K562 (cell line): ENCODE measurements around the gene PLEKHA5. TPM values are rescaled to one million over a fixed set of nuclear protein-coding genes. Genes with fewer than 3 reads are reported as not detected.

Experiments
- CBFA2T2 ChIP-seq: fragments of 450-650 bp; conservative IDR thresholded peaks from 2 replicates; pipeline ENCODE4 v1.6.1; 2017; ENCODE audit warnings: mild to moderate bottlenecking
- CTBP1 ChIP-seq: fragments of 450-650 bp; IDR thresholded peaks from 2 replicates; pipeline ENCODE4 v1.6.1; 2016; ENCODE audit warnings: borderline replicate concordance
- ETV1 ChIP-seq: fragments of 450-650 bp; conservative IDR thresholded peaks from 2 replicates; pipeline ENCODE4 v1.6.1; 2016; ENCODE audit warnings: missing genetic modification characterization, control low read depth, low read depth, missing compliant biosample characterization
- ETV6 ChIP-seq, 3 experiments: fragments of 150-350 bp in 1 of 3; sonication (generic) in 1 of 3; formaldehyde crosslinking in 1 of 3; IDR thresholded peaks; 2 replicates each; pipeline versions ENCODE4 v1.6.1 to v1.8.0; 2014 to 2022; ENCODE audit warnings: borderline replicate concordance in 2 of 3, low read depth in 2 of 3, antibody characterized with exemption in 1 of 3, low read length in 1 of 3, mild to moderate bottlenecking in 1 of 3, missing genetic modification reagents in 1 of 3
- HDAC1 ChIP-seq, 2 experiments: fragments of 450-650 bp; IDR thresholded peaks; 2 replicates each; pipeline ENCODE4 v1.6.1; 2016 to 2017; ENCODE audit warnings: inconsistent platforms in 1 of 2, mild to moderate bottlenecking in 1 of 2, moderate library complexity in 1 of 2
- RAD51 ChIP-seq: fragments of 450-650 bp; IDR thresholded peaks from 2 replicates; pipeline ENCODE4 v1.7.1; 2016; ENCODE audit warnings: low read depth, mild to moderate bottlenecking, borderline replicate concordance
- RFX5 ChIP-seq: IDR thresholded peaks from 2 replicates; pipeline ENCODE4 v1.6.1; 2011; ENCODE audit warnings: low read depth, mild to moderate bottlenecking, improper control_type of control experiment, low read length
- SMARCA4 ChIP-seq: fragments of 450-650 bp; IDR thresholded peaks from 2 replicates; pipeline ENCODE4 v1.6.1; 2016
- ZEB2 ChIP-seq: fragments of 450-650 bp; IDR thresholded peaks from 2 replicates; pipeline ENCODE4 v1.6.1; 2016
- ZNF133 ChIP-seq: fragments of 250-450 bp; sonication (Bioruptor Pico); IDR thresholded peaks from 2 replicates; pipeline ENCODE4 v1.4.0; 2020; ENCODE audit warnings: mild to moderate bottlenecking
- ZNF263 ChIP-seq: sonication (generic); formaldehyde crosslinking; IDR thresholded peaks from 2 replicates; pipeline ENCODE4 v1.8.0; 2022; ENCODE audit warnings: mild to moderate bottlenecking, missing genetic modification reagents, borderline replicate concordance
- polyA plus RNA-seq, 8 experiments: library from polyadenylated mRNA; depleted of rRNA in 4 of 8; stranded (reverse) in 5 of 8; unstranded in 3 of 8; fragments of >200 nt; fragmentation: Nextera tagmentation in 2 of 8; fragmentation: Illumina TruSeq in 1 of 8; extraction: Ambion mirVana in 2 of 8; extraction: Trizol in 1 of 8; gene quantifications; 2 replicates each; pipeline versions ENCODE4 v1.2.1 to v1.2.3, GENCODE V29; 2011 to 2014; ENCODE audit warnings: inconsistent platforms in 1 of 8, missing spikeins in 1 of 8
- total RNA-seq, 7 experiments: library from RNA; depleted of rRNA in 6 of 7; stranded (reverse); fragments of >200 nt in 6 of 7; fragmentation: Illumina TruSeq in 2 of 7; extraction: Trizol in 2 of 7; gene quantifications; 2 replicates each; pipeline versions ENCODE4 v1.2.1 to v1.2.3, GENCODE V29; 2011 to 2021; ENCODE audit warnings: low replicate concordance in 1 of 7
- TF ChIP-seq, protein P1 (sequence below): fragments of 450-650 bp; conservative IDR thresholded peaks from 2 replicates; pipeline ENCODE4 v1.6.1; 2016; ENCODE audit warnings: missing genetic modification characterization, low read depth, mild to moderate bottlenecking, missing compliant biosample characterization, moderate library complexity
- TF ChIP-seq, protein P2 (sequence below), 2 experiments: fragments of 450-650 bp; IDR thresholded peaks; 2 replicates each; pipeline ENCODE4 v1.6.1; 2016
- TF ChIP-seq, protein P3 (sequence below): sonication (generic); formaldehyde crosslinking; IDR thresholded peaks from 2 replicates; pipeline ENCODE4 v1.9.0; 2022; ENCODE audit warnings: mild to moderate bottlenecking, missing genetic modification reagents
- TF ChIP-seq, protein P4 (sequence below): IDR thresholded peaks from 3 replicates; pipeline ENCODE4 v1.6.1; 2011; ENCODE audit warnings: borderline replicate concordance, mild to moderate bottlenecking, moderate library complexity; ENCODE audit not compliant: insufficient read length; ENCODE audit errors: extremely low read depth
- TF ChIP-seq, protein P5 (sequence below): fragments of 450-650 bp; IDR thresholded peaks from 2 replicates; pipeline ENCODE4 v1.6.1; 2018; ENCODE audit not compliant: partially characterized antibody

The PLEKHA5 gene
- total and polyA plus RNA-seq, 9 of the 15 experiments (the other 6 are each of a cell fraction or from before 2014, with no cell fraction given) = 7.2 to 26.2 (median 17.4) TPM

DNA sequence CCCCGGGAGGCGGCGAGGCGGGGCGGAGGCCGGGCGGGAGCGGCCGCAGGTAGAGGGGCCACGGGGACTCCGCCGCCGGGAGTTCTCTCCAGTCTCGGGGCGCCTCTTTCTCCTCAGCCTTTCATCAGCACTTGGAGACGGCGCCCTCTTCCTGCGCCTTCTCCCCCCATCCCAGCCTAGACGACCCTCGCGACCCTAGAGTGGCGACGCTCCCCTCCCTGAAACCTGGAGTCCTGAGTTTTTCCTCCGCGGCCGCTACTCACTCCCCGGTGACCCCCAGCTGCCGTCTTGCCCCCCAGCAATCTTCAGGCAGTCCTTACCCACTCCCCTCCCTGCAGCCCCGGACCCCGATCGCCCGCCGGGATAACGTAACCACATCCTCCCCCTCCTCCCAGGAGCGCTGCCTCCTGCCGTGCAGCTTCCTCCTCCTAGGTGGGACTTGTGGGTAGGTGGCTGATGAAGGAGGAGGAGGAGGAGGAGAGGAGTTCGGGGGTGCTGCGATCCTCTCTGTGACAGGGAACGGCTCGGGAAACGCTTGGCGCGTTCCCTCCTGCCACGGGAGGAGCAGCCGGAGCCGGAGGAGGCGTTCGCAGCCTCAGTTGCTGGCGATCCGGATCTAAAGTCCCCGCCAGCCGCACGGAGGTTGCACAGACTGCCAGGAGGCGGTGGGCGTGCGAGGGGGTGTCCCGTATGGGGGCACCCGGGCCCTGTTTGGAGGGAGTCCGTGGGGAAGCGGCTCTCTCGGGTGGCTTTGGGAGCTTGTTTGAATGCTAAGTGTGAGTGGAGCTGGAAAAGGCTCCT lies 891 bp downstream of the PLEKHA5 start (continued):
- TF ChIP-seq, protein P1, sequence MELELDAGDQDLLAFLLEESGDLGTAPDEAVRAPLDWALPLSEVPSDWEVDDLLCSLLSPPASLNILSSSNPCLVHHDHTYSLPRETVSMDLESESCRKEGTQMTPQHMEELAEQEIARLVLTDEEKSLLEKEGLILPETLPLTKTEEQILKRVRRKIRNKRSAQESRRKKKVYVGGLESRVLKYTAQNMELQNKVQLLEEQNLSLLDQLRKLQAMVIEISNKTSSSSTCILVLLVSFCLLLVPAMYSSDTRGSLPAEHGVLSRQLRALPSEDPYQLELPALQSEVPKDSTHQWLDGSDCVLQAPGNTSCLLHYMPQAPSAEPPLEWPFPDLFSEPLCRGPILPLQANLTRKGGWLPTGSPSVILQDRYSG = no peak
- TF ChIP-seq HDAC1 (IDR thresholded peaks at IDR 0.05) (peak in 1 of 2 experiments; percentile 66; a peak in 2 of 4 replicates), ETV1 (tag) (peak; percentile 54; the same call in 1 of the 2 replicates), RFX5 (no peak), ZEB2 (peak; percentile 43; the same call in 1 of the 2 replicates), CTBP1 (peak; percentile 51; the same call in 1 of the 2 replicates), CBFA2T2 (no peak), ETV6 (IDR thresholded peaks at IDR 0.05; ENCODE audit: borderline replicate concordance in 1 of 2, low read depth in 2 of 2, low read length in 1 of 2) (0 out of 4 replicates have a peak, but pooled peaks of 1 of the 2 experiments have one; percentile 23), ETV6 (CRISPR knock-in tag; IDR thresholded peaks at IDR 0.05; ENCODE audit: borderline replicate concordance) (no peak), ZNF133 (CRISPR knock-in tag) (no peak), ZNF263 (CRISPR knock-in tag) (peak; percentile 95), RAD51 (no peak), SMARCA4 (0 out of 2 replicates have a peak, but pooled peaks have one; percentile 35)
- TF ChIP-seq, protein P2, sequence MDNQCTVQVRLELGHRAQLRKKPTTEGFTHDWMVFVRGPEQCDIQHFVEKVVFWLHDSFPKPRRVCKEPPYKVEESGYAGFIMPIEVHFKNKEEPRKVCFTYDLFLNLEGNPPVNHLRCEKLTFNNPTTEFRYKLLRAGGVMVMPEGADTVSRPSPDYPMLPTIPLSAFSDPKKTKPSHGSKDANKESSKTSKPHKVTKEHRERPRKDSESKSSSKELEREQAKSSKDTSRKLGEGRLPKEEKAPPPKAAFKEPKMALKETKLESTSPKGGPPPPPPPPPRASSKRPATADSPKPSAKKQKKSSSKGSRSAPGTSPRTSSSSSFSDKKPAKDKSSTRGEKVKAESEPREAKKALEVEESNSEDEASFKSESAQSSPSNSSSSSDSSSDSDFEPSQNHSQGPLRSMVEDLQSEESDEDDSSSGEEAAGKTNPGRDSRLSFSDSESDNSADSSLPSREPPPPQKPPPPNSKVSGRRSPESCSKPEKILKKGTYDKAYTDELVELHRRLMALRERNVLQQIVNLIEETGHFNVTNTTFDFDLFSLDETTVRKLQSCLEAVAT (IDR thresholded peaks at IDR 0.05) = 0 out of 4 replicates have a peak, but pooled peaks of 1 of the 2 experiments have one; percentile 31
- TF ChIP-seq, protein P3, sequence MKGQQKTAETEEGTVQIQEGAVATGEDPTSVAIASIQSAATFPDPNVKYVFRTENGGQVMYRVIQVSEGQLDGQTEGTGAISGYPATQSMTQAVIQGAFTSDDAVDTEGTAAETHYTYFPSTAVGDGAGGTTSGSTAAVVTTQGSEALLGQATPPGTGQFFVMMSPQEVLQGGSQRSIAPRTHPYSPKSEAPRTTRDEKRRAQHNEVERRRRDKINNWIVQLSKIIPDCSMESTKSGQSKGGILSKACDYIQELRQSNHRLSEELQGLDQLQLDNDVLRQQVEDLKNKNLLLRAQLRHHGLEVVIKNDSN (CRISPR knock-in tag) = no peak
- TF ChIP-seq, protein P4, sequence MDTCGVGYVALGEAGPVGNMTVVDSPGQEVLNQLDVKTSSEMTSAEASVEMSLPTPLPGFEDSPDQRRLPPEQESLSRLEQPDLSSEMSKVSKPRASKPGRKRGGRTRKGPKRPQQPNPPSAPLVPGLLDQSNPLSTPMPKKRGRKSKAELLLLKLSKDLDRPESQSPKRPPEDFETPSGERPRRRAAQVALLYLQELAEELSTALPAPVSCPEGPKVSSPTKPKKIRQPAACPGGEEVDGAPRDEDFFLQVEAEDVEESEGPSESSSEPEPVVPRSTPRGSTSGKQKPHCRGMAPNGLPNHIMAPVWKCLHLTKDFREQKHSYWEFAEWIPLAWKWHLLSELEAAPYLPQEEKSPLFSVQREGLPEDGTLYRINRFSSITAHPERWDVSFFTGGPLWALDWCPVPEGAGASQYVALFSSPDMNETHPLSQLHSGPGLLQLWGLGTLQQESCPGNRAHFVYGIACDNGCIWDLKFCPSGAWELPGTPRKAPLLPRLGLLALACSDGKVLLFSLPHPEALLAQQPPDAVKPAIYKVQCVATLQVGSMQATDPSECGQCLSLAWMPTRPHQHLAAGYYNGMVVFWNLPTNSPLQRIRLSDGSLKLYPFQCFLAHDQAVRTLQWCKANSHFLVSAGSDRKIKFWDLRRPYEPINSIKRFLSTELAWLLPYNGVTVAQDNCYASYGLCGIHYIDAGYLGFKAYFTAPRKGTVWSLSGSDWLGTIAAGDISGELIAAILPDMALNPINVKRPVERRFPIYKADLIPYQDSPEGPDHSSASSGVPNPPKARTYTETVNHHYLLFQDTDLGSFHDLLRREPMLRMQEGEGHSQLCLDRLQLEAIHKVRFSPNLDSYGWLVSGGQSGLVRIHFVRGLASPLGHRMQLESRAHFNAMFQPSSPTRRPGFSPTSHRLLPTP = no peak
- TF ChIP-seq, protein P5, sequence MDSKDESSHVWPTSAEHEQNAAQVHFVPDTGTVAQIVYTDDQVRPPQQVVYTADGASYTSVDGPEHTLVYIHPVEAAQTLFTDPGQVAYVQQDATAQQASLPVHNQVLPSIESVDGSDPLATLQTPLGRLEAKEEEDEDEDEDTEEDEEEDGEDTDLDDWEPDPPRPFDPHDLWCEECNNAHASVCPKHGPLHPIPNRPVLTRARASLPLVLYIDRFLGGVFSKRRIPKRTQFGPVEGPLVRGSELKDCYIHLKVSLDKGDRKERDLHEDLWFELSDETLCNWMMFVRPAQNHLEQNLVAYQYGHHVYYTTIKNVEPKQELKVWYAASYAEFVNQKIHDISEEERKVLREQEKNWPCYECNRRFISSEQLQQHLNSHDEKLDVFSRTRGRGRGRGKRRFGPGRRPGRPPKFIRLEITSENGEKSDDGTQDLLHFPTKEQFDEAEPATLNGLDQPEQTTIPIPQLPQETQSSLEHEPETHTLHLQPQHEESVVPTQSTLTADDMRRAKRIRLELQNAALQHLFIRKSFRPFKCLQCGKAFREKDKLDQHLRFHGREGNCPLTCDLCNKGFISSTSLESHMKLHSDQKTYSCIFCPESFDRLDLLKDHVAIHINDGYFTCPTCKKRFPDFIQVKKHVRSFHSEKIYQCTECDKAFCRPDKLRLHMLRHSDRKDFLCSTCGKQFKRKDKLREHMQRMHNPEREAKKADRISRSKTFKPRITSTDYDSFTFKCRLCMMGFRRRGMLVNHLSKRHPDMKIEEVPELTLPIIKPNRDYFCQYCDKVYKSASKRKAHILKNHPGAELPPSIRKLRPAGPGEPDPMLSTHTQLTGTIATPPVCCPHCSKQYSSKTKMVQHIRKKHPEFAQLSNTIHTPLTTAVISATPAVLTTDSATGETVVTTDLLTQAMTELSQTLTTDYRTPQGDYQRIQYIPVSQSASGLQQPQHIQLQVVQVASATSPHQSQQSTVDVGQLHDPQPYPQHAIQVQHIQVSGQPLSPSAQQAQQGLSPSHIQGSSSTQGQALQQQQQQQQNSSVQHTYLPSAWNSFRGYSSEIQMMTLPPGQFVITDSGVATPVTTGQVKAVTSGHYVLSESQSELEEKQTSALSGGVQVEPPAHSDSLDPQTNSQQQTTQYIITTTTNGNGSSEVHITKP = no peak
